Astrocyte (in vitro differentiated cells and primary cell): ENCODE measurements around the gene RAPGEF2.

Experiments used
- EZH2 ChIP-seq: IDR thresholded peaks from 2 replicates; pipeline ENCODE4 v1.6.1; 2012; ENCODE audit warnings: mild to moderate bottlenecking, low read length, inconsistent platforms; ENCODE audit not compliant: insufficient read depth
- TF ChIP-seq, protein P1 (sequence below): IDR thresholded peaks from 2 replicates; pipeline ENCODE4 v1.5.1; 2011; ENCODE audit warnings: low read depth, mild to moderate bottlenecking, inconsistent platforms, low read length, moderate library complexity; ENCODE audit not compliant: insufficient read depth

DNA sequence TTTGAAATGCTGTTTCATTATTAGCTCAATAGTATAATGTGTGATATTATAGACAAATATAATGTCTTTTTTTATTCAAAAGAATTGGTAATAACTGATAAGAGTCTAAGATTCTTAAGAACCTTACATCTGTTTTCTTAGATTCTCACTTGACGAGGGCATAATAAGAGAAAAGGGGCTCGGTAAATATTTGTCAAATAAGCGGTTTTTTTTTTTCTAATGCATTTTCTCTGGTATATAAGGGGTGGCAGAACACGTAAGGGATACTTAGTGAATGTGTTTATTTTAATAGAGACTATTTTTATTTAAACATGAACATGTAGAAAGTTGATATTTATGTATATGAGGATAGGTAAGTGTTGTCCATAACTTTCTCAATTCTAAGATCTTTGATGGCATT, 200.6 kb downstream of the RAPGEF2 start:
- TF ChIP-seq, protein P1, sequence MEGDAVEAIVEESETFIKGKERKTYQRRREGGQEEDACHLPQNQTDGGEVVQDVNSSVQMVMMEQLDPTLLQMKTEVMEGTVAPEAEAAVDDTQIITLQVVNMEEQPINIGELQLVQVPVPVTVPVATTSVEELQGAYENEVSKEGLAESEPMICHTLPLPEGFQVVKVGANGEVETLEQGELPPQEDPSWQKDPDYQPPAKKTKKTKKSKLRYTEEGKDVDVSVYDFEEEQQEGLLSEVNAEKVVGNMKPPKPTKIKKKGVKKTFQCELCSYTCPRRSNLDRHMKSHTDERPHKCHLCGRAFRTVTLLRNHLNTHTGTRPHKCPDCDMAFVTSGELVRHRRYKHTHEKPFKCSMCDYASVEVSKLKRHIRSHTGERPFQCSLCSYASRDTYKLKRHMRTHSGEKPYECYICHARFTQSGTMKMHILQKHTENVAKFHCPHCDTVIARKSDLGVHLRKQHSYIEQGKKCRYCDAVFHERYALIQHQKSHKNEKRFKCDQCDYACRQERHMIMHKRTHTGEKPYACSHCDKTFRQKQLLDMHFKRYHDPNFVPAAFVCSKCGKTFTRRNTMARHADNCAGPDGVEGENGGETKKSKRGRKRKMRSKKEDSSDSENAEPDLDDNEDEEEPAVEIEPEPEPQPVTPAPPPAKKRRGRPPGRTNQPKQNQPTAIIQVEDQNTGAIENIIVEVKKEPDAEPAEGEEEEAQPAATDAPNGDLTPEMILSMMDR, result no peak
- no peak for TF ChIP-seq EZH2
